Endothelial cell of umbilical vein (primary cell): ENCODE data around the gene NCOA3. TPM values are rescaled to one million over a fixed set of nuclear protein-coding genes. Genes with fewer than 3 reads are reported as not detected.

Source experiments
- BruUV-seq: library from RNA; stranded (reverse); fragments of 400-500 nt; replicated peaks from 2 replicates; lab custom pipeline; 2021; lab: Mats Ljungman, UMichigan
- CTCF ChIA-PET: fragments of 300-600, 350-600 bp; sonication (Branson Sonifier 250); formaldehyde crosslinking; loops from one replicate; lab custom pipeline; 2021; ENCODE audit warnings: antibody characterized with exemption, inconsistent platforms; lab: Charles Lee
- POLR2A ChIA-PET: fragments of 300-600, 350-600 bp; sonication (Branson Sonifier 250); formaldehyde crosslinking; loops from one replicate; lab custom pipeline; 2021; ENCODE audit warnings: antibody characterized with exemption, inconsistent platforms; lab: Charles Lee
- DNase-seq: peaks from one replicate; pipeline ENCODE4 v3.0.0-alpha.2; 2011; ENCODE audit warnings: low read depth, low spot score
- FAIRE-seq: peaks from 2 replicates; lab custom pipeline; 2011; peaks lifted over from hg19 to GRCh38; lab: Jason Lieb, UNC
- H2AFZ ChIP-seq: 2 replicates; pipeline ENCODE4 v1.6.0; 2012; ENCODE audit warnings: low read depth, low read length, control low read depth, inconsistent platforms
- H3K27ac ChIP-seq: 2 replicates; pipeline ENCODE4 v1.5.1; 2011; ENCODE audit warnings: low read depth, mild to moderate bottlenecking, control low read depth, low read length, moderate library complexity; ENCODE audit not compliant: insufficient read depth
- H3K27me3 ChIP-seq, 2 experiments: 2 replicates each; pipeline versions ENCODE4 v1.6.0 to v1.6.1; 2011; ENCODE audit warnings: low read length in 2 of 2, mixed read lengths in 1 of 2; ENCODE audit not compliant: control insufficient read depth in 2 of 2, insufficient read depth in 2 of 2
- H3K36me3 ChIP-seq, 2 experiments: 2 replicates in 1 of 2; 3 replicates in 1 of 2; pipeline ENCODE4 v1.5.1; 2011; ENCODE audit warnings: low read length in 2 of 2, mild to moderate bottlenecking in 1 of 2, moderate library complexity in 1 of 2; ENCODE audit not compliant: control insufficient read depth in 2 of 2, insufficient read depth in 2 of 2; ENCODE audit errors: extremely low read depth in 1 of 2
- H3K4me1 ChIP-seq: 3 replicates; pipeline ENCODE4 v1.5.1; 2011; ENCODE audit warnings: mild to moderate bottlenecking, low read length; ENCODE audit not compliant: control insufficient read depth, insufficient read depth; ENCODE audit errors: extremely low read depth
- H3K4me2 ChIP-seq: 2 replicates; pipeline ENCODE4 v1.6.1; 2011; ENCODE audit warnings: low read length, control low read depth, mixed read lengths; ENCODE audit not compliant: insufficient read depth
- H3K4me3 ChIP-seq, 3 experiments: fragments of 200-600 bp in 1 of 3; sonication (generic), shearing (Covaris generic) in 1 of 3; replicated peaks in 1 of 3; 2 replicates each; pipeline ENCODE4 v1.5.1; 2011 to 2016; ENCODE audit warnings: control low read depth in 3 of 3, low read length in 3 of 3, mild to moderate bottlenecking in 2 of 3, inconsistent platforms in 1 of 3, low read depth in 1 of 3, moderate library complexity in 1 of 3; ENCODE audit not compliant: insufficient read depth in 1 of 3
- H3K79me2 ChIP-seq: 2 replicates; pipeline ENCODE4 v1.6.0; 2012; ENCODE audit warnings: low read length, inconsistent platforms; ENCODE audit not compliant: control insufficient read depth, insufficient read depth
- H3K9ac ChIP-seq: replicated peaks from 2 replicates; pipeline ENCODE3; 2011; ENCODE audit warnings: low read length, control low read depth; ENCODE audit not compliant: insufficient read depth; ENCODE audit errors: extremely low read depth
- H3K9me1 ChIP-seq: replicated peaks from 3 replicates; pipeline ENCODE4 v1.6.0; 2011; ENCODE audit warnings: mild to moderate bottlenecking, low read length; ENCODE audit not compliant: control insufficient read depth, insufficient read depth; ENCODE audit errors: extremely low read depth
- H3K9me3 ChIP-seq: replicated peaks from 2 replicates; pipeline ENCODE4 v1.5.1; 2012; ENCODE audit warnings: low read length, inconsistent platforms; ENCODE audit not compliant: control insufficient read depth, insufficient read depth
- H4K20me1 ChIP-seq: replicated peaks from 2 replicates; pipeline ENCODE3; 2011; ENCODE audit warnings: mild to moderate bottlenecking, low read length; ENCODE audit not compliant: control insufficient read depth, insufficient read depth; ENCODE audit errors: extremely low read depth
- FOS ChIP-seq: IDR thresholded peaks from 2 replicates; pipeline ENCODE4 v1.6.1; 2011; ENCODE audit warnings: mild to moderate bottlenecking, low read length, moderate library complexity, borderline replicate concordance; ENCODE audit not compliant: insufficient read depth
- GATA2 ChIP-seq: IDR thresholded peaks from 2 replicates; pipeline ENCODE4 v1.7.0; 2011; ENCODE audit warnings: low read depth, mild to moderate bottlenecking, moderate library complexity, mixed read lengths, low read length; ENCODE audit not compliant: insufficient read length, insufficient read depth
- JUN ChIP-seq: IDR thresholded peaks from 2 replicates; pipeline ENCODE4 v1.6.1; 2011; ENCODE audit warnings: borderline replicate concordance, low read depth; ENCODE audit not compliant: insufficient read length, insufficient read depth
- MYC ChIP-seq: IDR thresholded peaks from one replicate; pipeline ENCODE4 v1.6.1; 2011; ENCODE audit warnings: mild to moderate bottlenecking, low read depth, low read length
- POLR2AphosphoS5 ChIP-seq: IDR thresholded peaks from 2 replicates; pipeline ENCODE4 v1.6.1; 2012; ENCODE audit warnings: low read depth, mild to moderate bottlenecking, control low read depth, low read length, moderate library complexity; ENCODE audit not compliant: insufficient read depth
- dilution Hi-C: fragments of 300-500 bp; cut with MboI; formaldehyde crosslinking; loops from one replicate; pipeline ENCODE4 v1.15.0; 2019; ENCODE audit warnings: low sequenced_read_pairs; ENCODE audit not compliant: extremely low pct_ligation_motif_present
- intact Hi-C: fragments of 100-400 bp; cut with micrococcal nuclease; formaldehyde crosslinking; loops from one replicate; pipeline ENCODE4 v1.10.0; 2022
- polyA plus RNA-seq, 4 experiments: library from polyadenylated mRNA; depleted of rRNA in 3 of 4; stranded (reverse) in 3 of 4; unstranded in 1 of 4; fragments of >200 nt; gene quantifications; 2 replicates each; pipeline versions ENCODE4 v1.2.1 to v1.2.3, GENCODE V29; 2011 to 2012; ENCODE audit warnings: missing spikeins in 1 of 4
- total RNA-seq: library from RNA; stranded (reverse); gene quantifications from 2 replicates; pipeline ENCODE4 v1.2.3, GENCODE V29; 2021
- TF ChIP-seq, protein P1 (sequence below), 2 donors: IDR thresholded peaks; 1 replicate in 1 of 2; 2 replicates in 1 of 2; pipeline ENCODE4 v1.5.1; 2011; ENCODE audit warnings: low read length in 2 of 2, mild to moderate bottlenecking in 2 of 2, moderate library complexity in 2 of 2, control low read depth in 1 of 2, inconsistent platforms in 1 of 2, low read depth in 1 of 2; ENCODE audit not compliant: insufficient read depth in 1 of 2; ENCODE audit errors: extremely low read depth in 1 of 2

Gene NCOA3
- total and polyA plus RNA-seq, 2 donors (not counting 3 experiments of a cell fraction or from before 2014, with no cell fraction given), result 12.0 to 35.6 TPM

DNA sequence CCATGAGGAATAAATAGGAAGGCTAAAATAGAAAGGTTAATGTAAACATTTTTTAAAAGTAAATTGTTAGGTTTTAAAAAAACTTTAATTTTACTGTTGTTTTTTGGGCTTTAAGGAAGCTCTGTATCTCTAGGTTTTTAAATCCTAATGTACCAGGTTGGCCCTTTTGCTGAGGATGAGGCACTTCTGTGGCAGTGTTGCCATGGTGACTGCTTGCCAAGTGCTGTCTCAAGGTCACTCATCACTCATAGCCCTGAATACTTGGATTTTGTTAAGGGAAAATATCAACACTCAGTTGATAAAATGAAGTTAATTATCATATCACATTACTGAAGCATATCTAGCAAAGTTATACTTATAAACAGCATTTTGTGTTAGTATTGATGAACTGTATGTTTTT, 50.2 kb downstream of the NCOA3 start:
- Histone ChIP-seq H3K4me1 (no peaks in the 10 kb centered on the region), H3K9ac (no peak overlapping the region), H3K9me3 (no peaks in the 10 kb centered on the region), H3K27ac (no peak overlapping the region), H3K9me1 (no peaks in the 10 kb centered on the region), H3K36me3 (no peaks in the 10 kb centered on the region), H3K27me3 (no peaks in the 10 kb centered on the region), H3K4me3 (no peak overlapping the region), H2AFZ (no peak overlapping the region), H4K20me1 (no peaks in the 10 kb centered on the region), H3K79me2 (peaks cover 44% of the 10 kb centered on the region), H3K4me2 (no peak overlapping the region)
- DNase-seq (no peak), FAIRE-seq (no peak)
- CTCF ChIA-PET, result interaction anchor here (1.2 kb wide), 1 partner anchor 69 kb away, joined by 4 read pairs; no protein-coding TSS in a partner anchor
- POLR2A ChIA-PET, result no interaction called here
- intact Hi-C loops, result no loop called here
- dilution Hi-C loops, result no loop called here
- TF ChIP-seq POLR2AphosphoS5 (no peak), JUN (no peak), GATA2 (no peak), FOS (no peak), MYC (no peak)
- TF ChIP-seq, protein P1, sequence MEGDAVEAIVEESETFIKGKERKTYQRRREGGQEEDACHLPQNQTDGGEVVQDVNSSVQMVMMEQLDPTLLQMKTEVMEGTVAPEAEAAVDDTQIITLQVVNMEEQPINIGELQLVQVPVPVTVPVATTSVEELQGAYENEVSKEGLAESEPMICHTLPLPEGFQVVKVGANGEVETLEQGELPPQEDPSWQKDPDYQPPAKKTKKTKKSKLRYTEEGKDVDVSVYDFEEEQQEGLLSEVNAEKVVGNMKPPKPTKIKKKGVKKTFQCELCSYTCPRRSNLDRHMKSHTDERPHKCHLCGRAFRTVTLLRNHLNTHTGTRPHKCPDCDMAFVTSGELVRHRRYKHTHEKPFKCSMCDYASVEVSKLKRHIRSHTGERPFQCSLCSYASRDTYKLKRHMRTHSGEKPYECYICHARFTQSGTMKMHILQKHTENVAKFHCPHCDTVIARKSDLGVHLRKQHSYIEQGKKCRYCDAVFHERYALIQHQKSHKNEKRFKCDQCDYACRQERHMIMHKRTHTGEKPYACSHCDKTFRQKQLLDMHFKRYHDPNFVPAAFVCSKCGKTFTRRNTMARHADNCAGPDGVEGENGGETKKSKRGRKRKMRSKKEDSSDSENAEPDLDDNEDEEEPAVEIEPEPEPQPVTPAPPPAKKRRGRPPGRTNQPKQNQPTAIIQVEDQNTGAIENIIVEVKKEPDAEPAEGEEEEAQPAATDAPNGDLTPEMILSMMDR (IDR thresholded peaks at IDR 0.05; ENCODE audit: extremely low read depth in 1 of 2, insufficient read depth in 1 of 2, low read depth in 1 of 2, low read length in 2 of 2), result no peak
- no TSS peak for BruUV-seq
